Heart right ventricle (tissue), 16 donors: ENCODE results near the gene A2M. TPM values are rescaled to one million over a fixed set of nuclear protein-coding genes. Genes with fewer than 3 reads are reported as not detected.

Experiments
- ATAC-seq, 8 donors: fragments of 200-7000 bp; cut with Tn5 transposase; one replicate each; pipeline ENCODE4 v1.9.1; 2020; ENCODE audit warnings: mild to moderate bottlenecking in 8 of 8, moderate library complexity in 8 of 8, moderate number of reproducible peaks in 1 of 8
- DNase-seq, 2 donors: peaks; one replicate each; pipeline ENCODE4 v3.0.0-alpha.2; 2020
- H3K27ac ChIP-seq, 10 donors: fragments of 200-600 bp; sonication (generic) in 2 of 10; one replicate each; pipeline versions ENCODE4 v1.5.0 to v1.8.0; 2020 to 2022; ENCODE audit warnings: mild to moderate bottlenecking in 3 of 10
- H3K27me3 ChIP-seq, 7 donors: fragments of 200-600 bp; one replicate each; pipeline ENCODE4 v1.8.0; 2021 to 2022; ENCODE audit warnings: mild to moderate bottlenecking in 2 of 7
- H3K36me3 ChIP-seq, 9 donors: fragments of 200-600 bp; sonication (generic) in 1 of 9; one replicate each; pipeline versions ENCODE4 v1.5.0 to v1.8.0; 2020 to 2022; ENCODE audit warnings: mild to moderate bottlenecking in 2 of 9
- H3K4me1 ChIP-seq, 9 donors: fragments of 200-600 bp; sonication (generic) in 1 of 9; one replicate each; pipeline versions ENCODE4 v1.5.0 to v1.8.0; 2020 to 2022; ENCODE audit warnings: mild to moderate bottlenecking in 4 of 9
- H3K4me3 ChIP-seq, 10 donors: fragments of 200-600 bp; sonication (generic) in 2 of 10; one replicate each; pipeline versions ENCODE4 v1.5.0 to v1.8.0; 2020 to 2022; ENCODE audit warnings: mild to moderate bottlenecking in 7 of 10, moderate library complexity in 2 of 10
- H3K9me3 ChIP-seq, 11 donors: fragments of 200-600 bp in 10 of 11; sonication (generic) in 2 of 11; one replicate each; pipeline versions ENCODE4 v1.5.0 to v1.8.0; 2013 to 2022; ENCODE audit warnings: mild to moderate bottlenecking in 2 of 11, control low read depth in 1 of 11, moderate library complexity in 1 of 11
- CTCF ChIP-seq, 9 donors: fragments of 200-600 bp; sonication (generic) in 2 of 9; IDR thresholded peaks; one replicate each; pipeline versions ENCODE4 v1.5.0 to v1.8.0; 2021 to 2022; ENCODE audit warnings: antibody characterized with exemption in 9 of 9, mild to moderate bottlenecking in 5 of 9, moderate library complexity in 1 of 9
- WGBS, 2 donors: extraction: QIAGEN DNeasy Blood & Tissue Kit; methylation state at CpG; one replicate each; pipeline ENCODE4 v1.1.7; 2013; ENCODE audit warnings: inconsistent platforms in 1 of 2; 5-methylcytosine and 5-hydroxymethylcytosine counted together
- intact Hi-C, 10 donors: fragments of 100-400 bp; cut with DNase I; formaldehyde crosslinking; loops; one replicate each; pipeline versions ENCODE4 v1.11.1 to v1.14.2; 2022
- polyA plus RNA-seq, 2 donors: library from polyadenylated mRNA; stranded (reverse); fragments of 200-250 nt; gene quantifications; one replicate each; pipeline ENCODE4 v1.2.3, GENCODE V29; 2013
- total RNA-seq, 10 donors: library from RNA; stranded (reverse); fragmentation: NEBNext Ultra II Directional in 3 of 10; extraction: Animal tissue kit (Norgen Biotek cat#: 25700) in 3 of 10; gene quantifications; one replicate each; pipeline versions ENCODE4 v1.2.1 to v1.2.4, GENCODE V29; 2021 to 2023
- donor health status: Arrhythmogenic right ventricular cardiomyopathy.
- donor health status: ischemic (EF 13 %, LVEDD 7.1; RV severe dilation, severe dysfunction).
- donor health status: healthy with polysubstance abuse.
- donor health status: DM: no; HTN: yes; CAD: no.
- donor health status: DM: no; HTN: no; CAD: no.
- donor health status: ischemic (EF 25% LVEDD 6.9; RV normal size, moderate dysfunction).
- donor health status: ischemic (EF 25% LVEDD 5.7; RV mildly dilated, moderate dysfunction).
- donor health status: healthy.
- donor health status: DM: yes; HTN: yes; CAD: no.
- donor health status: Ischemic cardiomyopathy.
- donor health status: ischemic (EF 35%, LVEDD 5.7; RV mildly dilated, moderate dysfunction).
- donor health status: nonischemic (EF 11% LVEDD 7.7; RV severe dilation, severe dysfunction).
- donor health status: DM: yes; HTN: yes; CAD: no.
- donor health status: PGD.
- donor health status: ischemic (EF 29% LVEDD 5.4; RV normal size, mild dysfunction).
- donor health status: nonischemic (EF 23%, LVEDD 6.1; RV moderate dilation, normal function).

The A2M gene
- total and polyA plus RNA-seq, 12 donors, result 194 to 1,678 (median 449) TPM

DNA sequence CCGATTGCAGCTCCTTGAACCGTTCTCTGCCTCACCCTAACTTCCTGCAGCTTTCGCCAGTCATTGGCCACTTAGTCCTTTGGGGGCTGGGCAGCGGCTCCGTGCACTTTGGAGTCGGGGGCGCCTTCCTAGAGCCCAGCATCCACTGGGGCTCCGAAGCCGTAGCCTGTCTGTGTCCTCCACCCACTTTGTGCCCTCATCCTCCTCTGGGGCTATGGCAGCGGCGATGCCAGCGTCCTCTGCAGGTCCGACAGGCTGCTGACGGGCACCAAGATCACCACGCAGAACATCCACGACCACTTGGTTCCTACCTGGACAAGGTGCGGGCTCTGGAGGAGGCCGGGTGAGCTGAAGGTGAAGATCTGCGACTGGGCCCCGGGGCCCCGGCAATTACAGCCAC lies 11.8 kb upstream of the A2M start:
- peaks cover 0 to 12% (median 0%) of the 10 kb centered on the region in 11 donors for H3K9me3 ChIP-seq
- H3K27ac ChIP-seq, result no peak overlapping the region
- H3K4me3 ChIP-seq, result no peak overlapping the region
- DNase-seq, result no peak
- whole genome bisulfite sequencing, 2 donors, result 96 to 97% methylated on average over 21 of the region's 21 CpGs
- H3K27me3 ChIP-seq, result no peaks in the 10 kb centered on the region
- H3K4me1 ChIP-seq, result peaks cover 0 to 23% (median 9%) of the 10 kb centered on the region in 9 donors
- no peaks in the 10 kb centered on the region for H3K36me3 ChIP-seq
- no peak for ATAC-seq
- TF ChIP-seq CTCF (IDR thresholded peaks at IDR 0.05), result no peak
- intact Hi-C loops, result no loop called here

- WGBS, 2 donors, result 90 to 93% methylated on average over 16 of the region's 16 CpGs
- H3K4me1 ChIP-seq, result peaks cover 0 to 41% (median 18%) of the 10 kb centered on the region in 9 donors
Observed at GRCh38 chr12:9124383-9125031, 8.8 kb upstream of the A2M start.

DNA sequence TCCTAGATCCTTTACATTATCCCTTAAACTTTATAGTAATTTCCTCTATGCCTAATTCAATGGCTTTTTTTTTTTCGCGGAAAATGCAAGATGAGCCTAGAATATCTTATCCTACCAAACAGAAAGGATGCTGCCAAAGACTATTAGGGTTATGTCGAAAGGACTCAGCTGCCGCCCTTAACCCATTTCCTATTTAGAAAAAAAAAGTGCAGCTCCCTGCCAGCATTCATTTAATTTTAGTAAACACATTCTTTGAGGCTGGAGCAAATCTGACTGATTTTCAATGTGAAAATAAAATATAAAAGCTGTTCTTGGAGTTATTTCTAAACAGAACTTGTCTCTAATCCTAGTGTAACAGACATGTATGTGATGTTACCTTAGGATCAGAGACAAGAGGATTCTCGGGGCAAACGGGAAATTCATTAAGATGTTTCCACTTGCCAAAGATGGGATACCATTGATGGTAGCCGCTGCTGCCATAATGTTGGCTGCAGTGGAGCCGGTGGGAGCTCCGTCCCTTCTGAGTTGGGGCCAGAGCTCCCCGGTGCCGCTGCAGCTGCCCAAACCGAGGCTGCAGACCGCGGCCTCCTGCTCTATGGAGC lies 8.2 kb upstream of the A2M start:
- 56 to 69% methylated on average over 14 of the region's 14 CpGs for WGBS, 2 donors

More at GRCh38 chr12:9124383-9125031, 8.8 kb upstream of the A2M start:
- H3K4me3 ChIP-seq, result peak overlapping the region in 5 of 10 donors; percentile 27 to 43 (median 40)
- H3K36me3 ChIP-seq, result no peaks in the 10 kb centered on the region
- ATAC-seq (peak in 6 of 8 donors; percentile 19 to 47 (median 32)), DNase-seq (no peak)
- no peaks in the 10 kb centered on the region for H3K27me3 ChIP-seq
- peak overlapping the region; percentile 4 to 84 (median 68) for H3K27ac ChIP-seq
- H3K9me3 ChIP-seq, result no peaks in the 10 kb centered on the region
- intact Hi-C loops, result no loop called here
- no peak for TF ChIP-seq CTCF (IDR thresholded peaks at IDR 0.05)

More for the DNA sequence above, 8.2 kb upstream of the A2M start:
- ATAC-seq (peak in 5 of 8 donors; percentile 8 to 65 (median 29)), DNase-seq (no peak)
- Histone ChIP-seq H3K36me3 (no peaks in the 10 kb centered on the region), H3K27me3 (no peaks in the 10 kb centered on the region), H3K4me3 (peak overlapping the region in 8 of 10 donors; percentile 3 to 43 (median 36)), H3K4me1 (peaks cover 0 to 48% (median 24%) of the 10 kb centered on the region in 9 donors), H3K9me3 (no peaks in the 10 kb centered on the region), H3K27ac (peak overlapping the region; percentile 4 to 84 (median 68))
- TF ChIP-seq CTCF (IDR thresholded peaks at IDR 0.05), result no peak
- intact Hi-C loops, result no loop called here
